H1 (cell line): ENCODE data around the gene DIPK2A. TPM values are rescaled to one million over a fixed set of nuclear protein-coding genes. Genes with fewer than 3 reads are reported as not detected.

Experiments used
- CTCF ChIA-PET: fragments of 300-600 bp; sonication (Branson Sonifier 250); formaldehyde crosslinking; loops from one replicate; lab custom pipeline; 2021; ENCODE audit not compliant: partially characterized antibody; lab: Charles Lee
- POLR2A ChIA-PET: fragments of 300-600 bp; sonication (Branson Sonifier 250); formaldehyde crosslinking; loops from one replicate; lab custom pipeline; 2021; ENCODE audit warnings: inconsistent platforms; ENCODE audit not compliant: partially characterized antibody; lab: Charles Lee
- DNase-seq, 2 experiments: peaks; one replicate each; pipeline versions ENCODE4 v3.0.0 to v3.0.0-alpha.2; 2010 to 2022; ENCODE audit warnings: low spot score in 2 of 2, low read depth in 1 of 2, mixed read lengths in 1 of 2
- FAIRE-seq: peaks from 2 replicates; lab custom pipeline; 2011; peaks lifted over from hg19 to GRCh38; lab: Jason Lieb, UNC
- H2AFZ ChIP-seq: 2 replicates; pipeline ENCODE4 v1.8.1; 2012; ENCODE audit warnings: low read length, inconsistent platforms
- H2AK5ac ChIP-seq: 2 replicates; pipeline ENCODE4 v1.6.1; 2013; ENCODE audit warnings: low read depth, low read length
- H2BK120ac ChIP-seq: replicated peaks from 2 replicates; pipeline ENCODE3; 2013; ENCODE audit warnings: low read depth, low read length, inconsistent platforms
- H2BK12ac ChIP-seq: 2 replicates; pipeline ENCODE4 v1.6.1; 2013; ENCODE audit warnings: low read depth, low read length
- H2BK15ac ChIP-seq: 2 replicates; pipeline ENCODE4 v1.6.1; 2013; ENCODE audit warnings: low read length
- H2BK20ac ChIP-seq: 2 replicates; pipeline ENCODE4 v1.6.1; 2013; ENCODE audit warnings: low read length
- H2BK5ac ChIP-seq: 2 replicates; pipeline ENCODE4 v1.6.1; 2013; ENCODE audit warnings: low read depth, low read length
- H3K14ac ChIP-seq: 2 replicates; pipeline ENCODE4 v1.6.1; 2013; ENCODE audit warnings: inconsistent platforms; ENCODE audit not compliant: insufficient read length
- H3K18ac ChIP-seq: 2 replicates; pipeline ENCODE4 v1.6.1; 2013; ENCODE audit warnings: low read length; ENCODE audit errors: extremely low read depth
- H3K23ac ChIP-seq: 2 replicates; pipeline ENCODE4 v1.6.1; 2013; ENCODE audit warnings: inconsistent platforms; ENCODE audit not compliant: insufficient read length
- H3K23me2 ChIP-seq: 2 replicates; pipeline ENCODE4 v1.6.1; 2013; ENCODE audit warnings: low read depth, low read length
- H3K27ac ChIP-seq: 2 replicates; pipeline ENCODE4 v1.6.1; 2011; ENCODE audit warnings: low read depth, low read length, inconsistent platforms
- H3K27me3 ChIP-seq, 4 experiments: replicated peaks in 1 of 4; 1 replicate in 1 of 4; 2 replicates in 3 of 4; pipeline versions ENCODE4 v1.6.1 to v1.8.1; 2011 to 2013; ENCODE audit warnings: low read length in 3 of 4, mild to moderate bottlenecking in 3 of 4, inconsistent platforms in 2 of 4, mixed read lengths in 2 of 4, moderate library complexity in 1 of 4; ENCODE audit not compliant: control insufficient read depth in 3 of 4, insufficient read depth in 3 of 4; ENCODE audit errors: extremely low read depth in 1 of 4
- H3K36me3 ChIP-seq, 4 experiments: 2 replicates each; pipeline versions ENCODE4 v1.6.1 to v1.8.1; 2011 to 2013; ENCODE audit warnings: mild to moderate bottlenecking in 4 of 4, low read length in 3 of 4, moderate library complexity in 2 of 4, control low read depth in 1 of 4, inconsistent platforms in 1 of 4; ENCODE audit not compliant: insufficient read depth in 4 of 4, control insufficient read depth in 2 of 4
- H3K4ac ChIP-seq: replicated peaks from 2 replicates; pipeline ENCODE3; 2013; ENCODE audit warnings: low read length, low read depth, mixed read lengths, inconsistent platforms; ENCODE audit not compliant: insufficient read length
- H3K4me1 ChIP-seq, 4 experiments: replicated peaks in 1 of 4; 1 replicate in 1 of 4; 2 replicates in 3 of 4; pipeline versions ENCODE4 v1.6.1 to v1.8.1; 2011 to 2013; ENCODE audit warnings: low read length in 3 of 4, inconsistent platforms in 2 of 4, mixed read lengths in 1 of 4; ENCODE audit not compliant: insufficient read depth in 4 of 4, control insufficient read depth in 3 of 4
- H3K4me2 ChIP-seq, 2 experiments: 2 replicates each; pipeline versions ENCODE4 v1.6.1 to v1.8.1; 2011 to 2013; ENCODE audit warnings: low read depth in 2 of 2, low read length in 2 of 2, control low read depth in 1 of 2, inconsistent platforms in 1 of 2, mild to moderate bottlenecking in 1 of 2; ENCODE audit not compliant: insufficient read depth in 1 of 2
- H3K4me3 ChIP-seq, 4 experiments: fragments of 200-600, 300-600 bp in 1 of 4; sonication (generic), shearing (Covaris generic), sonication (Bioruptor Twin) in 1 of 4; 2 replicates each; pipeline versions ENCODE4 v1.5.1 to v1.8.1; 2011 to 2016; ENCODE audit warnings: low read length in 4 of 4, low read depth in 3 of 4, control low read depth in 2 of 4, inconsistent platforms in 2 of 4, mild to moderate bottlenecking in 2 of 4, mixed read lengths in 1 of 4, moderate library complexity in 1 of 4; ENCODE audit not compliant: insufficient read depth in 2 of 4; ENCODE audit errors: extremely low read depth in 1 of 4
- H3K56ac ChIP-seq: replicated peaks from 2 replicates; pipeline ENCODE3; 2013; ENCODE audit warnings: low read depth, mild to moderate bottlenecking, mixed read lengths, low read length, inconsistent platforms; ENCODE audit not compliant: insufficient read length
- H3K79me1 ChIP-seq: 2 replicates; pipeline ENCODE4 v1.6.1; 2013; ENCODE audit warnings: low read depth, low read length, control low read depth
- H3K79me2 ChIP-seq, 2 experiments: 2 replicates each; pipeline versions ENCODE4 v1.6.1 to v1.8.1; 2012 to 2013; ENCODE audit warnings: low read length in 2 of 2, mild to moderate bottlenecking in 2 of 2, inconsistent platforms in 1 of 2; ENCODE audit not compliant: insufficient read depth in 2 of 2, control insufficient read depth in 1 of 2
- H3K9ac ChIP-seq, 4 experiments: replicated peaks in 1 of 4; 1 replicate in 1 of 4; 2 replicates in 3 of 4; pipeline versions ENCODE4 v1.6.1 to v1.8.1; 2011 to 2013; ENCODE audit warnings: low read depth in 3 of 4, low read length in 3 of 4, control low read depth in 2 of 4, mild to moderate bottlenecking in 2 of 4, moderate library complexity in 2 of 4, inconsistent platforms in 1 of 4; ENCODE audit errors: extremely low read depth in 1 of 4
- H3K9me3 ChIP-seq, 2 experiments: 2 replicates each; pipeline versions ENCODE4 v1.6.1 to v1.8.1; 2012 to 2013; ENCODE audit warnings: mild to moderate bottlenecking in 2 of 2, moderate library complexity in 2 of 2, control low read depth in 1 of 2, inconsistent platforms in 1 of 2, low read depth in 1 of 2, low read length in 1 of 2, mixed read lengths in 1 of 2; ENCODE audit not compliant: insufficient read depth in 2 of 2
- H4K20me1 ChIP-seq, 2 experiments: replicated peaks in 1 of 2; 2 replicates each; pipeline versions ENCODE3 to v1.8.1; 2011 to 2013; ENCODE audit warnings: inconsistent platforms in 2 of 2, low read length in 2 of 2, mild to moderate bottlenecking in 1 of 2; ENCODE audit not compliant: insufficient read depth in 2 of 2, control insufficient read depth in 1 of 2
- H4K5ac ChIP-seq: 2 replicates; pipeline ENCODE4 v1.6.1; 2013; ENCODE audit warnings: low read length, low read depth, mixed read lengths, inconsistent platforms; ENCODE audit not compliant: insufficient read length
- H4K8ac ChIP-seq: 2 replicates; pipeline ENCODE4 v1.8.0; 2013; ENCODE audit warnings: mild to moderate bottlenecking, moderate library complexity, low read length, inconsistent platforms; ENCODE audit not compliant: insufficient read depth; ENCODE audit errors: extremely low read depth
- H4K91ac ChIP-seq: replicated peaks from 2 replicates; pipeline ENCODE3; 2013; ENCODE audit warnings: low read length, mixed read lengths, inconsistent platforms; ENCODE audit not compliant: insufficient read length
- CBX5 ChIP-seq: fragments of 300-800, 300-1000 bp; sonication (generic); IDR thresholded peaks from 2 replicates; pipeline ENCODE4 v1.7.1; 2016; ENCODE audit warnings: antibody characterized with exemption, low read length, low read depth
- CBX8 ChIP-seq: fragments of 300-800, 300-1000 bp; sonication (generic); IDR thresholded peaks from 2 replicates; pipeline ENCODE4 v1.7.1; 2016; ENCODE audit warnings: low read depth, low read length, borderline replicate concordance
- EGR1 ChIP-seq: IDR thresholded peaks from 2 replicates; pipeline ENCODE4 v1.6.1; 2011; ENCODE audit warnings: low read depth, low read length, borderline replicate concordance
- GABPA ChIP-seq: IDR thresholded peaks from 2 replicates; pipeline ENCODE4 v1.6.1; 2011; ENCODE audit warnings: mild to moderate bottlenecking, low read length, moderate library complexity, borderline replicate concordance; ENCODE audit not compliant: insufficient read depth
- HDAC2 ChIP-seq, 2 experiments: fragments of 300-600 bp in 1 of 2; sonication (generic) in 1 of 2; IDR thresholded peaks; 2 replicates each; pipeline ENCODE4 v1.6.1; 2011 to 2012; ENCODE audit warnings: low read depth in 2 of 2, low read length in 2 of 2, mild to moderate bottlenecking in 2 of 2, moderate library complexity in 2 of 2, borderline replicate concordance in 1 of 2, inconsistent platforms in 1 of 2
- POLR2AphosphoS5 ChIP-seq: IDR thresholded peaks from 2 replicates; pipeline ENCODE4 v1.6.1; 2011; ENCODE audit warnings: low read depth, low read length
- RFX5 ChIP-seq: IDR thresholded peaks from 2 replicates; pipeline ENCODE4 v1.6.1; 2011; ENCODE audit warnings: low read depth, low read length, improper control_type of control experiment, borderline replicate concordance
- RNF2 ChIP-seq: fragments of 200-900, 300-1000 bp; sonication (generic); IDR thresholded peaks from 2 replicates; pipeline ENCODE4 v1.7.1; 2016; ENCODE audit warnings: borderline replicate concordance, low read depth, mild to moderate bottlenecking, antibody characterized with exemption, low read length; ENCODE audit not compliant: poor library complexity, severe bottlenecking; ENCODE audit errors: missing control alignments
- SP1 ChIP-seq: IDR thresholded peaks from 2 replicates; pipeline ENCODE4 v1.6.1; 2011; ENCODE audit warnings: low read depth, low read length
- SRF ChIP-seq: IDR thresholded peaks from 2 replicates; pipeline ENCODE4 v1.6.1; 2011; ENCODE audit warnings: mild to moderate bottlenecking, low read depth, low read length, moderate library complexity
- TCF12 ChIP-seq: IDR thresholded peaks from 2 replicates; pipeline ENCODE4 v1.6.1; 2011; ENCODE audit warnings: low read depth, mild to moderate bottlenecking, low read length
- WGBS, 2 experiments: shearing (Covaris generic) in 1 of 2; methylation state at CpG; one replicate each; pipeline versions ENCODE4 v1.1.6 to v1.1.7; 2013 to 2015; ENCODE audit warnings: low lambda C conversion rate in 2 of 2, mixed read lengths in 2 of 2, inconsistent platforms in 1 of 2, low coverage in 1 of 2, missing lambda C conversion rate in 1 of 2; ENCODE audit not compliant: insufficient replicate concordance in 2 of 2, insufficient coverage in 1 of 2, insufficient read length in 1 of 2; ENCODE audit errors: extremely low coverage in 1 of 2, missing lambda C conversion rate in 1 of 2; 5-methylcytosine and 5-hydroxymethylcytosine counted together
- polyA plus RNA-seq, 7 experiments: library from polyadenylated mRNA; depleted of rRNA in 3 of 7; stranded (reverse) in 5 of 7; unstranded in 2 of 7; fragments of >200 nt in 5 of 7; fragments of 200-250 nt in 2 of 7; gene quantifications; 1 replicate in 5 of 7; 2 replicates in 1 of 7; 4 replicates in 1 of 7; pipeline versions ENCODE4 v1.2.1 to v1.2.3, GENCODE V29; 2011 to 2013; ENCODE audit warnings: missing spikeins in 2 of 7, mixed read lengths in 2 of 7
- total RNA-seq: library from RNA; stranded (reverse); fragmentation: NEBNext Ultra II Directional; extraction: Animal tissue kit (Norgen Biotek cat#: 25700); gene quantifications from 2 replicates; pipeline ENCODE4 v1.2.1, GENCODE V29; 2021
- TF ChIP-seq, protein P1 (sequence below): IDR thresholded peaks from 2 replicates; pipeline ENCODE4 v1.6.1; 2011; ENCODE audit warnings: low read length, improper control_type of control experiment
- TF ChIP-seq, protein P2 (sequence below): IDR thresholded peaks from 2 replicates; pipeline ENCODE4 v1.6.1; 2012; ENCODE audit warnings: inconsistent platforms

Gene DIPK2A
- total and polyA plus RNA-seq, 2 of the 8 experiments (the other 6 are each of a cell fraction or from before 2014, with no cell fraction given): 18.4 to 28.7 TPM

DNA sequence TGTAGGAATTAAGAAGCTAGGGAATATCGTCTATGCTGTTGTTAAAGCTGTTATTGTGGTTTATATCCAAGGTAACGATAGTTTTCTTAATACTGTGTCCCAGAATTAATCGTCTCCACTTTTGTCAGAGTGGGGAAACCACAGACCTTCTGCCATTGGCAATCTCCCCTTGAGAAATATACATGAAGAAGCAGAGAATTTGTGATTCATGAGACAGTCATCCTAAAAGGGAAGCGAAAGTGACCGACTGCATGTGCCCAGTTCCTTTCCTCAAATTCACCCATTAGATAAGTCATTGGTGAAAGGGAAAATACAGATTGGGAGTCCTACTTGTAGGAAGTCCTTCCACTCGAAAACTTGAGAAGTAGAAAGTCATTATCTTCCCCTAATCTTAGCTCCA lies 26.6 kb downstream of the DIPK2A start:
- Histone ChIP-seq H4K8ac (no peak overlapping the region), H2AFZ (no peak overlapping the region), H3K14ac (no peak overlapping the region), H4K20me1 (no peaks in the 10 kb centered on the region), H2BK120ac (no peak overlapping the region), H3K27ac (no peak overlapping the region), H3K9ac (no peak overlapping the region), H3K18ac (no peak overlapping the region), H3K9me3 (no peaks in the 10 kb centered on the region), H3K4me1 (no peaks in the 10 kb centered on the region), H3K36me3 (no peaks in the 10 kb centered on the region; a peak in 1 of 8 replicates), H3K79me1 (no peaks in the 10 kb centered on the region), H3K4me2 (no peak overlapping the region), H3K56ac (no peak overlapping the region), H3K4me3 (no peak overlapping the region), H4K91ac (no peak overlapping the region), H2AK5ac (no peak overlapping the region), H2BK20ac (no peak overlapping the region), H2BK5ac (no peak overlapping the region), H4K5ac (no peak overlapping the region), H2BK12ac (no peak overlapping the region), H3K23me2 (no peaks in the 10 kb centered on the region), H2BK15ac (no peak overlapping the region), H3K23ac (no peak overlapping the region), H3K4ac (no peak overlapping the region), H3K79me2 (no peaks in the 10 kb centered on the region), H3K27me3 (no peaks in the 10 kb centered on the region)
- ChIA-PET CTCF (interaction anchor here (0.5 to 0.6 kb wide), 2 partner anchors 703 to 1366 kb away, joined by 3 read pairs; no protein-coding TSS in a partner anchor), POLR2A (interaction anchor here (1.6 kb wide), 1 partner anchor 27 kb away, joined by 5 read pairs; the partner anchor contains the start of gene DIPK2A)
- FAIRE-seq (no peak), DNase-seq (no peak)
- 98% methylated on average over 6 of the region's 6 CpGs; no CpG with 5 or more reads in 1 of the 2 experiments for WGBS, 2 experiments
- TF ChIP-seq TCF12 (no peak), SRF (no peak), POLR2AphosphoS5 (no peak), GABPA (no peak), CBX5 (no peak), EGR1 (no peak), RNF2 (no peak), RFX5 (no peak), SP1 (no peak), HDAC2 (IDR thresholded peaks at IDR 0.05; ENCODE audit: borderline replicate concordance in 1 of 2, low read depth in 2 of 2, low read length in 2 of 2) (no peak), CBX8 (no peak)
- TF ChIP-seq, protein P1, sequence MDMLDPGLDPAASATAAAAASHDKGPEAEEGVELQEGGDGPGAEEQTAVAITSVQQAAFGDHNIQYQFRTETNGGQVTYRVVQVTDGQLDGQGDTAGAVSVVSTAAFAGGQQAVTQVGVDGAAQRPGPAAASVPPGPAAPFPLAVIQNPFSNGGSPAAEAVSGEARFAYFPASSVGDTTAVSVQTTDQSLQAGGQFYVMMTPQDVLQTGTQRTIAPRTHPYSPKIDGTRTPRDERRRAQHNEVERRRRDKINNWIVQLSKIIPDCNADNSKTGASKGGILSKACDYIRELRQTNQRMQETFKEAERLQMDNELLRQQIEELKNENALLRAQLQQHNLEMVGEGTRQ: no peak
- TF ChIP-seq, protein P2, sequence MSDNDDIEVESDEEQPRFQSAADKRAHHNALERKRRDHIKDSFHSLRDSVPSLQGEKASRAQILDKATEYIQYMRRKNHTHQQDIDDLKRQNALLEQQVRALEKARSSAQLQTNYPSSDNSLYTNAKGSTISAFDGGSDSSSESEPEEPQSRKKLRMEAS: no peak
